Endothelial cell of umbilical vein (primary cell): ENCODE results near the gene CCDC97. TPM values are rescaled to one million over a fixed set of nuclear protein-coding genes. Genes with fewer than 3 reads are reported as not detected.
A peak's percentile ranks its signal among the peaks of the same experiment; 100 is the strongest.

Experiments
- BruUV-seq: library from RNA; stranded (reverse); fragments of 400-500 nt; replicated peaks from 2 replicates; lab custom pipeline; 2021; lab: Mats Ljungman, UMichigan
- CTCF ChIA-PET: fragments of 300-600, 350-600 bp; sonication (Branson Sonifier 250); formaldehyde crosslinking; loops from one replicate; lab custom pipeline; 2021; ENCODE audit warnings: antibody characterized with exemption, inconsistent platforms; lab: Charles Lee
- POLR2A ChIA-PET: fragments of 300-600, 350-600 bp; sonication (Branson Sonifier 250); formaldehyde crosslinking; loops from one replicate; lab custom pipeline; 2021; ENCODE audit warnings: antibody characterized with exemption, inconsistent platforms; lab: Charles Lee
- DNase-seq: peaks from one replicate; pipeline ENCODE4 v3.0.0-alpha.2; 2011; ENCODE audit warnings: low read depth, low spot score
- FAIRE-seq: peaks from 2 replicates; lab custom pipeline; 2011; peaks lifted over from hg19 to GRCh38; lab: Jason Lieb, UNC
- H2AFZ ChIP-seq: 2 replicates; pipeline ENCODE4 v1.6.0; 2012; ENCODE audit warnings: low read depth, low read length, control low read depth, inconsistent platforms
- H3K27ac ChIP-seq: 2 replicates; pipeline ENCODE4 v1.5.1; 2011; ENCODE audit warnings: low read depth, mild to moderate bottlenecking, control low read depth, low read length, moderate library complexity; ENCODE audit not compliant: insufficient read depth
- H3K27me3 ChIP-seq, 2 experiments: 2 replicates each; pipeline versions ENCODE4 v1.6.0 to v1.6.1; 2011; ENCODE audit warnings: low read length in 2 of 2, mixed read lengths in 1 of 2; ENCODE audit not compliant: control insufficient read depth in 2 of 2, insufficient read depth in 2 of 2
- H3K36me3 ChIP-seq, 2 experiments: 2 replicates in 1 of 2; 3 replicates in 1 of 2; pipeline ENCODE4 v1.5.1; 2011; ENCODE audit warnings: low read length in 2 of 2, mild to moderate bottlenecking in 1 of 2, moderate library complexity in 1 of 2; ENCODE audit not compliant: control insufficient read depth in 2 of 2, insufficient read depth in 2 of 2; ENCODE audit errors: extremely low read depth in 1 of 2
- H3K4me1 ChIP-seq: 3 replicates; pipeline ENCODE4 v1.5.1; 2011; ENCODE audit warnings: mild to moderate bottlenecking, low read length; ENCODE audit not compliant: control insufficient read depth, insufficient read depth; ENCODE audit errors: extremely low read depth
- H3K4me2 ChIP-seq: 2 replicates; pipeline ENCODE4 v1.6.1; 2011; ENCODE audit warnings: low read length, control low read depth, mixed read lengths; ENCODE audit not compliant: insufficient read depth
- H3K4me3 ChIP-seq, 3 experiments: fragments of 200-600 bp in 1 of 3; sonication (generic), shearing (Covaris generic) in 1 of 3; replicated peaks in 1 of 3; 2 replicates each; pipeline ENCODE4 v1.5.1; 2011 to 2016; ENCODE audit warnings: control low read depth in 3 of 3, low read length in 3 of 3, mild to moderate bottlenecking in 2 of 3, inconsistent platforms in 1 of 3, low read depth in 1 of 3, moderate library complexity in 1 of 3; ENCODE audit not compliant: insufficient read depth in 1 of 3
- H3K79me2 ChIP-seq: 2 replicates; pipeline ENCODE4 v1.6.0; 2012; ENCODE audit warnings: low read length, inconsistent platforms; ENCODE audit not compliant: control insufficient read depth, insufficient read depth
- H3K9ac ChIP-seq: replicated peaks from 2 replicates; pipeline ENCODE3; 2011; ENCODE audit warnings: low read length, control low read depth; ENCODE audit not compliant: insufficient read depth; ENCODE audit errors: extremely low read depth
- H3K9me1 ChIP-seq: replicated peaks from 3 replicates; pipeline ENCODE4 v1.6.0; 2011; ENCODE audit warnings: mild to moderate bottlenecking, low read length; ENCODE audit not compliant: control insufficient read depth, insufficient read depth; ENCODE audit errors: extremely low read depth
- H3K9me3 ChIP-seq: replicated peaks from 2 replicates; pipeline ENCODE4 v1.5.1; 2012; ENCODE audit warnings: low read length, inconsistent platforms; ENCODE audit not compliant: control insufficient read depth, insufficient read depth
- H4K20me1 ChIP-seq: replicated peaks from 2 replicates; pipeline ENCODE3; 2011; ENCODE audit warnings: mild to moderate bottlenecking, low read length; ENCODE audit not compliant: control insufficient read depth, insufficient read depth; ENCODE audit errors: extremely low read depth
- CTCF ChIP-seq, 2 donors: IDR thresholded peaks; 1 replicate in 1 of 2; 2 replicates in 1 of 2; pipeline ENCODE4 v1.5.1; 2011; ENCODE audit warnings: low read length in 2 of 2, mild to moderate bottlenecking in 2 of 2, moderate library complexity in 2 of 2, control low read depth in 1 of 2, inconsistent platforms in 1 of 2, low read depth in 1 of 2; ENCODE audit not compliant: insufficient read depth in 1 of 2; ENCODE audit errors: extremely low read depth in 1 of 2
- EZH2 ChIP-seq: IDR thresholded peaks from 2 replicates; pipeline ENCODE4 v1.6.1; 2012; ENCODE audit warnings: borderline replicate concordance, low read depth, mild to moderate bottlenecking, moderate library complexity, low read length, inconsistent platforms; ENCODE audit not compliant: severe bottlenecking
- FOS ChIP-seq: IDR thresholded peaks from 2 replicates; pipeline ENCODE4 v1.6.1; 2011; ENCODE audit warnings: mild to moderate bottlenecking, low read length, moderate library complexity, borderline replicate concordance; ENCODE audit not compliant: insufficient read depth
- JUN ChIP-seq: IDR thresholded peaks from 2 replicates; pipeline ENCODE4 v1.6.1; 2011; ENCODE audit warnings: borderline replicate concordance, low read depth; ENCODE audit not compliant: insufficient read length, insufficient read depth
- MAX ChIP-seq: IDR thresholded peaks from 2 replicates; pipeline ENCODE4 v1.6.1; 2011; ENCODE audit not compliant: insufficient read depth, insufficient read length
- POLR2A ChIP-seq: IDR thresholded peaks from 2 replicates; pipeline ENCODE4 v1.6.1; 2012; ENCODE audit warnings: low read depth, mild to moderate bottlenecking, control low read depth, low read length
- POLR2AphosphoS5 ChIP-seq: IDR thresholded peaks from 2 replicates; pipeline ENCODE4 v1.6.1; 2012; ENCODE audit warnings: low read depth, mild to moderate bottlenecking, control low read depth, low read length, moderate library complexity; ENCODE audit not compliant: insufficient read depth
- dilution Hi-C: fragments of 300-500 bp; cut with MboI; formaldehyde crosslinking; loops from one replicate; pipeline ENCODE4 v1.15.0; 2019; ENCODE audit warnings: low sequenced_read_pairs; ENCODE audit not compliant: extremely low pct_ligation_motif_present
- intact Hi-C: fragments of 100-400 bp; cut with micrococcal nuclease; formaldehyde crosslinking; loops from one replicate; pipeline ENCODE4 v1.10.0; 2022
- polyA plus RNA-seq, 4 experiments: library from polyadenylated mRNA; depleted of rRNA in 3 of 4; stranded (reverse) in 3 of 4; unstranded in 1 of 4; fragments of >200 nt; gene quantifications; 2 replicates each; pipeline versions ENCODE4 v1.2.1 to v1.2.3, GENCODE V29; 2011 to 2012; ENCODE audit warnings: missing spikeins in 1 of 4
- total RNA-seq: library from RNA; stranded (reverse); gene quantifications from 2 replicates; pipeline ENCODE4 v1.2.3, GENCODE V29; 2021

Gene CCDC97
- total and polyA plus RNA-seq, 2 donors (not counting 3 experiments of a cell fraction or from before 2014, with no cell fraction given), result 20.7 to 27.2 TPM

- DNase-seq, result peak; percentile 34
Measured at GRCh38 chr19:41265395-41266153, 44.4 kb upstream of the CCDC97 start.

More at GRCh38 chr19:41265395-41266153, 44.4 kb upstream of the CCDC97 start:
- no peaks in the 10 kb centered on the region for H4K20me1 ChIP-seq
- peaks cover 49% of the 10 kb centered on the region for H3K79me2 ChIP-seq
- peak overlapping the region; percentile 84 for H3K27ac ChIP-seq
- H3K4me2 ChIP-seq, result peak overlapping the region; percentile 65
- peak overlapping the region; percentile 92 for H3K9ac ChIP-seq
- ChIA-PET CTCF (interaction anchor here (0.6 to 2.1 kb wide), 3 partner anchors 43 to 733 kb away, joined by 3 to 11 read pairs (median 8); no protein-coding TSS in a partner anchor), POLR2A (interaction anchor here (1.1 kb wide), 1 partner anchor 61 kb away, joined by 4 read pairs; no protein-coding TSS in a partner anchor)
- no peak overlapping the region for H2AFZ ChIP-seq
- H3K9me1 ChIP-seq, result no peaks in the 10 kb centered on the region
- no peaks in the 10 kb centered on the region for H3K9me3 ChIP-seq
- TF ChIP-seq EZH2 (no peak), POLR2A (no peak), POLR2AphosphoS5 (peak; percentile 8), MAX (no peak), CTCF (IDR thresholded peaks at IDR 0.05; ENCODE audit: extremely low read depth in 1 of 2, insufficient read depth in 1 of 2, low read depth in 1 of 2, low read length in 2 of 2) (no peak), JUN (no peak), FOS (no peak)
- dilution Hi-C loops, result no loop called here
- no peaks in the 10 kb centered on the region for H3K27me3 ChIP-seq
- no TSS peak for BruUV-seq
- peak overlapping the region; percentile 85 to 91 (median 89) for H3K4me3 ChIP-seq
- H3K36me3 ChIP-seq, result peaks cover 5% of the 10 kb centered on the region in 2 experiments
- peaks cover 18% of the 10 kb centered on the region for H3K4me1 ChIP-seq
- peak; percentile 28 for FAIRE-seq
- intact Hi-C loops, result loop anchor here (2.0 kb wide), 1 partner anchor 89 kb away; no protein-coding TSS in a partner anchor
